Measurements from ENCODE around the gene KLB. TPM values are rescaled to one million over a fixed set of nuclear protein-coding genes. Genes with fewer than 3 reads are reported as not detected.

KLB gene
- total RNA-seq, 4 donors from 2014 or later: 0.20 to 0.27 TPM; not detected in 2

- no peak overlapping the region for H3K27ac ChIP-seq
- no peak for TF ChIP-seq CTCF (IDR thresholded peaks at IDR 0.05)
- TF ChIP-seq POLR2A (IDR thresholded peaks at IDR 0.05): no peak
- no peaks in the 10 kb centered on the region for H3K27me3 ChIP-seq
- H3K4me3 ChIP-seq (replicated peaks in 1 of 3): no peak overlapping the region
- no peaks in the 10 kb centered on the region for H3K4me1 ChIP-seq
- WGBS, 2 donors: 91 to 93% methylated on average over 1 of the region's 1 CpG
- DNase-seq: no peak
- intact Hi-C loops (cut with DNase I): no loop called here
- peaks cover 9 to 18% of the 10 kb centered on the region in 2 donors for H3K36me3 ChIP-seq
- no peaks in the 10 kb centered on the region for H3K9me3 ChIP-seq
Observed at GRCh38 chr4:39497909-39498726, 91.4 kb downstream of the KLB start.

DNA sequence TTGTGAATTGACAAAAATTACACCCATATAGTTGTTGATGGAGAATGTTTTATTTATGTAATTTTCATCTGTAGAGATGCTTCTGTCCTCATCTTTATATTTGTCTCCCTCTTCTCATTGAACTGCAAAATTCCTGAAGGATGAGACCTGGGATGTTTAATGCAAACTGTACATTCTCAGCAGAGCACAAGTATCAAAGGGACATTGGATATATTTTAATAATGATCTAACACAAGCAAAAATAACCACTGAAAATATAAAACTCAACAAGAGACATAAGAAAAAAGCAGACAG lies 91.9 kb downstream of the KLB start:
- Histone ChIP-seq H3K27ac (no peak overlapping the region), H3K4me3 (replicated peaks in 1 of 3) (no peak overlapping the region), H3K27me3 (no peaks in the 10 kb centered on the region), H3K4me1 (no peaks in the 10 kb centered on the region), H3K36me3 (peaks cover 14 to 24% of the 10 kb centered on the region in 2 donors), H3K9me3 (no peaks in the 10 kb centered on the region)
- intact Hi-C loops (cut with DNase I): no loop called here
- no peak for TF ChIP-seq CTCF (IDR thresholded peaks at IDR 0.05)
- TF ChIP-seq POLR2A (IDR thresholded peaks at IDR 0.05): no peak
- DNase-seq: no peak

Small RNAs within 50 kb of the gene (microRNA-seq; reads per million reads assigned to microRNA genes)
- gene MIR5591: not detected

Small RNAs within 50 kb of the gene (small RNA-seq; reads per million reads assigned to genes)
- gene MIR5591 (not detected), gene RF00019 (not detected), gene RNU6-887P (not detected)

Other genes starting within 250 kb of the KLB start
- gene WDR19, start 224.4 kb upstream of the KLB start, total RNA-seq: 10 to 100 TPM; 62.9 to 92.9 (median 82.0) TPM
- gene RFC1, start 40.6 kb upstream of the KLB start, total RNA-seq: 10 to 100 TPM; 38.0 to 65.2 (median 46.0) TPM
- gene RPL9, start 52.0 kb downstream of the KLB start, total RNA-seq: 1,000 to 10,000 TPM; 1,178 to 4,608 (median 3,940) TPM
- 10 to 100 TPM; 10.7 to 18.9 (median 15.5) TPM for gene LIAS, start 52.1 kb downstream of the KLB start, total RNA-seq
- 10 to 100 TPM; 40.1 to 58.7 (median 48.1) TPM for gene UGDH, start 120.5 kb downstream of the KLB start, total RNA-seq
- 10 to 100 TPM; 52.1 to 72.3 (median 59.2) TPM for gene SMIM14, start 231.9 kb downstream of the KLB start, total RNA-seq